Measurements from ENCODE around the gene PALM. TPM values are rescaled to one million over a fixed set of nuclear protein-coding genes. Genes with fewer than 3 reads are reported as not detected.

PALM gene
- total RNA-seq, 1 donor from 2014 or later, result 13.9 TPM

GRCh38 chr19:662207-662961 lies 46.4 kb upstream of the PALM start:
- DNase-seq (ENCODE audit: low spot score), result peak; percentile 55
- peaks cover 12% of the 10 kb centered on the region for H3K4me1 ChIP-seq
- peak overlapping the region; percentile 100 for H3K4me3 ChIP-seq
- H3K27ac ChIP-seq, result no peak overlapping the region
- no peaks in the 10 kb centered on the region for H3K36me3 ChIP-seq
- H3K27me3 ChIP-seq, result peaks cover 7% of the 10 kb centered on the region
- Mint-ChIP-seq H3K4me3 (peak overlapping the region; percentile 85), H3K27me3 (ENCODE audit: insufficient read depth, low read depth) (peaks cover 5% of the 10 kb centered on the region), H3K9me3 (peaks cover 3% of the 10 kb centered on the region), H3K4me1 (peaks cover 20% of the 10 kb centered on the region), H3K27ac (no peak overlapping the region), H3K36me3 (no peaks in the 10 kb centered on the region)
- H3K9ac ChIP-seq, result peak overlapping the region; percentile 88
- peaks cover 11% of the 10 kb centered on the region for H3F3A ChIP-seq (ENCODE audit: low read depth)
- peaks cover 54% of the 10 kb centered on the region for H4K20me1 ChIP-seq (ENCODE audit: low read depth)
- no peaks in the 10 kb centered on the region for H3K9me3 ChIP-seq (ENCODE audit: low read depth)
- no peak overlapping the region for H2AFZ ChIP-seq (replicated peaks)
- no peak for TF ChIP-seq EZH2 (IDR thresholded peaks at IDR 0.05)
- TF ChIP-seq EZH2phosphoT487 (IDR thresholded peaks at IDR 0.05), result no peak
- TF ChIP-seq CTCF (IDR thresholded peaks at IDR 0.05), result no peak
- peak overlapping the region; percentile 99 for H3K4me2 ChIP-seq
- peaks cover 56% of the 10 kb centered on the region for H3K79me2 ChIP-seq (ENCODE audit: low read depth)

GRCh38 chr19:662962-663681 lies 45.6 kb upstream of the PALM start, which contains the start of gene RNF126:
Gene RNF126, minus strand, starts transcription at chr19:663214. Its CDS starts 93 bp downstream, at chr19:663121.
- H3K79me2 ChIP-seq (ENCODE audit: low read depth), result peaks cover 48% of the 10 kb centered on the region
- H3K4me3 ChIP-seq, result peak within 1 kb of the TSS; percentile 100
- H3K9me3 Mint-ChIP-seq, result peaks cover 3% of the 10 kb centered on the region
- H3K4me1 Mint-ChIP-seq, result peaks cover 20% of the 10 kb centered on the region
- no peak within 1 kb of the TSS for H3K27ac Mint-ChIP-seq
- H3K4me2 ChIP-seq, result peak within 1 kb of the TSS; percentile 99
- H3K9me3 ChIP-seq (ENCODE audit: low read depth), result no peaks in the 10 kb centered on the region
- H3K4me1 ChIP-seq, result peaks cover 12% of the 10 kb centered on the region
- peaks cover 7% of the 10 kb centered on the region for H3K27me3 ChIP-seq
- H3K27me3 Mint-ChIP-seq (ENCODE audit: insufficient read depth, low read depth), result peaks cover 5% of the 10 kb centered on the region
- peak within 1 kb of the TSS; percentile 88 for H3K9ac ChIP-seq
- no peaks in the 10 kb centered on the region for H3K36me3 Mint-ChIP-seq
- H3K36me3 ChIP-seq, result no peaks in the 10 kb centered on the region
- H3F3A ChIP-seq (ENCODE audit: low read depth), result peaks cover 11% of the 10 kb centered on the region
- peaks cover 47% of the 10 kb centered on the region for H4K20me1 ChIP-seq (ENCODE audit: low read depth)
- no peak within 1 kb of the TSS for H3K27ac ChIP-seq
- peak within 1 kb of the TSS; percentile 86 for H3K4me3 Mint-ChIP-seq
- DNase-seq (ENCODE audit: low spot score), result peak; percentile 93
- peak within 1 kb of the TSS; percentile 11 for H2AFZ ChIP-seq (replicated peaks)
- TF ChIP-seq EZH2 (IDR thresholded peaks at IDR 0.05) (no peak), EZH2phosphoT487 (IDR thresholded peaks at IDR 0.05) (no peak), CTCF (IDR thresholded peaks at IDR 0.05) (no peak)

GRCh38 chr19:663682-664117 lies 45.0 kb upstream of the PALM start:
- H3K36me3 Mint-ChIP-seq, result no peaks in the 10 kb centered on the region
- peaks cover 5% of the 10 kb centered on the region for H3K27me3 Mint-ChIP-seq (ENCODE audit: insufficient read depth, low read depth)
- no peaks in the 10 kb centered on the region for H3K36me3 ChIP-seq
- H3K27ac Mint-ChIP-seq, result no peak overlapping the region
- peaks cover 3% of the 10 kb centered on the region for H3K9me3 Mint-ChIP-seq
- H2AFZ ChIP-seq (replicated peaks), result peak overlapping the region; percentile 11
- H3K27me3 ChIP-seq, result peaks cover 7% of the 10 kb centered on the region
- no peak overlapping the region for H3K27ac ChIP-seq
- peaks cover 11% of the 10 kb centered on the region for H3F3A ChIP-seq (ENCODE audit: low read depth)
- H4K20me1 ChIP-seq (ENCODE audit: low read depth), result peaks cover 41% of the 10 kb centered on the region
- H3K79me2 ChIP-seq (ENCODE audit: low read depth), result peaks cover 43% of the 10 kb centered on the region
- no peak for TF ChIP-seq EZH2 (IDR thresholded peaks at IDR 0.05)
- TF ChIP-seq CTCF (IDR thresholded peaks at IDR 0.05), result no peak
- no peak for TF ChIP-seq EZH2phosphoT487 (IDR thresholded peaks at IDR 0.05)
- peak overlapping the region; percentile 47 for H3K4me2 ChIP-seq
- H3K4me3 Mint-ChIP-seq, result peak overlapping the region; percentile 86
- no peaks in the 10 kb centered on the region for H3K9me3 ChIP-seq (ENCODE audit: low read depth)
- peaks cover 12% of the 10 kb centered on the region for H3K4me1 ChIP-seq
- H3K4me1 Mint-ChIP-seq, result peaks cover 20% of the 10 kb centered on the region
- H3K4me3 ChIP-seq, result peak overlapping the region; percentile 100
- H3K9ac ChIP-seq, result no peak overlapping the region
- no peak for DNase-seq (ENCODE audit: low spot score)
